IPS-18a (cell line): Measurements from ENCODE around the gene KCNJ9.
"Not testable (repeated sequence)": the region's sequence is repeated elsewhere in the genome, so short reads cannot be mapped to it uniquely, and the experiment has no call there.

Experiments
- H3K27ac ChIP-seq: one replicate; pipeline ENCODE4 v1.5.1; 2013; ENCODE audit warnings: low read length
- H3K27me3 ChIP-seq: one replicate; pipeline ENCODE4 v1.6.1; 2013; ENCODE audit warnings: mild to moderate bottlenecking, low read length; ENCODE audit not compliant: control insufficient read depth, insufficient read depth
- H3K36me3 ChIP-seq: one replicate; pipeline ENCODE4 v1.6.1; 2013; ENCODE audit warnings: low read depth, low read length; ENCODE audit not compliant: control insufficient read depth
- H3K4me1 ChIP-seq: one replicate; pipeline ENCODE4 v1.6.1; 2013; ENCODE audit warnings: low read depth, low read length; ENCODE audit not compliant: control insufficient read depth
- H3K4me3 ChIP-seq: one replicate; pipeline ENCODE4 v1.5.1; 2013; ENCODE audit warnings: low read length
- H3K9ac ChIP-seq: one replicate; pipeline ENCODE4 v1.6.1; 2013; ENCODE audit warnings: mild to moderate bottlenecking, low read length, moderate library complexity
- H3K9me3 ChIP-seq: one replicate; pipeline ENCODE4 v1.6.1; 2013; ENCODE audit warnings: low read depth, low read length; ENCODE audit not compliant: control insufficient read depth

Gene KCNJ9

GRCh38 chr1:160125746-160126145 lies 44.4 kb downstream of the KCNJ9 start:
- no peaks in the 10 kb centered on the region for H3K4me1 ChIP-seq
- H3K9me3 ChIP-seq, result no peaks in the 10 kb centered on the region
- H3K4me3 ChIP-seq, result no peak overlapping the region
- peaks cover 70% of the 10 kb centered on the region for H3K36me3 ChIP-seq
- H3K9ac ChIP-seq, result no peak overlapping the region
- no peaks in the 10 kb centered on the region for H3K27me3 ChIP-seq
- H3K27ac ChIP-seq, result no peak overlapping the region

GRCh38 chr1:160126342-160126741 lies 45.0 kb downstream of the KCNJ9 start:
- H3K4me3 ChIP-seq, H3K27ac ChIP-seq: not testable (repeated sequence)
- peaks cover 76% of the 10 kb centered on the region for H3K36me3 ChIP-seq

DNA sequence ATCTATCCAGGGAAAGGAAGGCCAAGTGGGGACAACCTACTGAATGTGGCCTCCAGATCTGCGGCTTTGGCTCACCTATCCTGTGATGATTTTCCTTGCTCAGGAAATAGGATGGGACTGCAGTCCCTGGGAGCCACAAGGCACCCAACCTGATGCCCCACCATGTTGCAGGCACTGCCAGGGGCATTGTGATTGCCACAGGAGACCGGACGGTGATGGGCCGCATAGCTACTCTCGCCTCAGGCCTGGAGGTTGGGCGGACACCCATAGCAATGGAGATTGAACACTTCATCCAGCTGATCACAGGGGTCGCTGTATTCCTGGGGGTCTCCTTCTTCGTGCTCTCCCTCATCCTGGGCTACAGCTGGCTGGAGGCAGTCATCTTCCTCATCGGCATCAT lies 46.0 kb downstream of the KCNJ9 start:
- Histone ChIP-seq H3K9me3 (no peaks in the 10 kb centered on the region), H3K36me3 (peaks cover 77% of the 10 kb centered on the region), H3K27me3 (no peaks in the 10 kb centered on the region), H3K4me1 (no peaks in the 10 kb centered on the region), H3K27ac (no peak overlapping the region), H3K9ac (no peak overlapping the region), H3K4me3 (no peak overlapping the region)

More at GRCh38 chr1:160126342-160126741, 45.0 kb downstream of the KCNJ9 start:
- H3K4me1 ChIP-seq, H3K9me3 ChIP-seq, H3K9ac ChIP-seq, H3K27me3 ChIP-seq: not testable (repeated sequence)

GRCh38 chr1:160127865-160128523 lies 46.7 kb downstream of the KCNJ9 start:
- peaks cover 79% of the 10 kb centered on the region for H3K36me3 ChIP-seq
- H3K27ac ChIP-seq, result no peak overlapping the region
- H3K9me3 ChIP-seq, result no peaks in the 10 kb centered on the region

DNA sequence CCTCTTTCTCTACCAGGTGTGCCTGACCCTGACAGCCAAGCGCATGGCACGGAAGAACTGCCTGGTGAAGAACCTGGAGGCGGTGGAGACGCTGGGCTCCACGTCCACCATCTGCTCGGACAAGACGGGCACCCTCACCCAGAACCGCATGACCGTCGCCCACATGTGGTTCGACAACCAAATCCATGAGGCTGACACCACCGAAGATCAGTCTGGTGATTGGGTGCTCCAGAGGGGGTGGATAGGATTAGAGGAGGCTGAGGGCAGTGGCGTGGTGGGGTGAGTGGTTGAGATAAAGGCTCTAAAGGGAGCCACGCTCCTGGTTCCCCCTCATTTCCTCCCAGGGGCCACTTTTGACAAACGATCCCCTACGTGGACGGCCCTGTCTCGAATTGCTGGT lies 47.3 kb downstream of the KCNJ9 start:
- Histone ChIP-seq H3K4me1 (no peaks in the 10 kb centered on the region), H3K36me3 (peaks cover 73% of the 10 kb centered on the region), H3K9ac (no peak overlapping the region), H3K27me3 (no peaks in the 10 kb centered on the region), H3K27ac (no peak overlapping the region), H3K4me3 (no peak overlapping the region), H3K9me3 (no peaks in the 10 kb centered on the region)

More at GRCh38 chr1:160127865-160128523, 46.7 kb downstream of the KCNJ9 start:
- no peaks in the 10 kb centered on the region for H3K4me1 ChIP-seq
- H3K27me3 ChIP-seq, result no peaks in the 10 kb centered on the region
- no peak overlapping the region for H3K9ac ChIP-seq
- no peak overlapping the region for H3K4me3 ChIP-seq

GRCh38 chr1:160129046-160129445 lies 47.7 kb downstream of the KCNJ9 start:
- H3K4me1 ChIP-seq, result no peaks in the 10 kb centered on the region
- H3K27me3 ChIP-seq, result no peaks in the 10 kb centered on the region
- H3K4me3 ChIP-seq, result no peak overlapping the region
- no peaks in the 10 kb centered on the region for H3K9me3 ChIP-seq
- H3K27ac ChIP-seq, result no peak overlapping the region
- H3K9ac ChIP-seq, result no peak overlapping the region
- H3K36me3 ChIP-seq, result peaks cover 72% of the 10 kb centered on the region

DNA sequence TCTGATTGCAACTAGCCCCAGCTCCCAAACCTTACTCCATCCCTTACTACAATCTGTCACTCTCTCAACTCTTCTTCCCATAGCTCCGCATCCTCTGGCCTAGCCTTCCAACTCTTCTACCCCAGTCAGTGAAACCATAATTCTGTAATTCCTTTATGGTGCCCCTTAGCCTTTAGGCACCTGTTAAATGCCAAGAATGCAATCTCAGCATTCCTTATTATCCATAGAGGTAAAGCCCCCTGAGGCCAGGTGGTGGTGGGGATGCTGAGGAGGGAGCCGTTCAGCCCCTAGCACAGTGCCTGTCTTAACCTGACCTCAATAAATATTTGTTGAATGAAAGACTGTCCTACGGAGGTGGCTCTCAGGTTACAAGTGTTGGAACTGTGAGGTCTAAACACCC lies 48.2 kb downstream of the KCNJ9 start:
- no peaks in the 10 kb centered on the region for H3K27me3 ChIP-seq
- no peak overlapping the region for H3K27ac ChIP-seq
- H3K9ac ChIP-seq, result no peak overlapping the region
- no peaks in the 10 kb centered on the region for H3K9me3 ChIP-seq
- peaks cover 76% of the 10 kb centered on the region for H3K36me3 ChIP-seq
- H3K4me3 ChIP-seq, result no peak overlapping the region
- H3K4me1 ChIP-seq, result no peaks in the 10 kb centered on the region

DNA sequence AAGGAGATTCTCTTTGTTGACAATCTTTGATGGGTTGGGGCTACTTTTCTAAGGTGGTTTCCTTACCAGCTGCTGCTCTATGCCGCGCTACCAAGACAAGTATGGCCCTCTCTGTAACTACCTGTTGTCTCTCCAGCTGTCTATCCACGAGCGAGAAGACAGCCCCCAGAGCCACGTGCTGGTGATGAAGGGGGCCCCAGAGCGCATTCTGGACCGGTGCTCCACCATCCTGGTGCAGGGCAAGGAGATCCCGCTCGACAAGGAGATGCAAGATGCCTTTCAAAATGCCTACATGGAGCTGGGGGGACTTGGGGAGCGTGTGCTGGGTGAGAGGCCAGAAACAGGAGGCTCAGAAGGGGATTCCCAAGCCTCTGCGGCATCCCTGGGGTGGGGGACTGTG lies 48.6 kb downstream of the KCNJ9 start:
- Histone ChIP-seq H3K4me1 (no peaks in the 10 kb centered on the region), H3K9me3 (no peaks in the 10 kb centered on the region), H3K4me3 (no peak overlapping the region), H3K36me3 (peaks cover 76% of the 10 kb centered on the region), H3K27ac (no peak overlapping the region), H3K27me3 (no peaks in the 10 kb centered on the region), H3K9ac (no peak overlapping the region)

- Histone ChIP-seq H3K4me3 (no peak overlapping the region), H3K36me3 (peaks cover 76% of the 10 kb centered on the region), H3K27ac (no peak overlapping the region), H3K9me3 (no peaks in the 10 kb centered on the region), H3K27me3 (no peaks in the 10 kb centered on the region), H3K9ac (no peak overlapping the region), H3K4me1 (no peaks in the 10 kb centered on the region)
These were observed 49.1 kb downstream of the KCNJ9 start for GRCh38 chr1:160130486-160130885.

GRCh38 chr1:160130939-160131338 lies 49.6 kb downstream of the KCNJ9 start:
- H3K4me1 ChIP-seq, result no peaks in the 10 kb centered on the region
- no peaks in the 10 kb centered on the region for H3K27me3 ChIP-seq
- peaks cover 76% of the 10 kb centered on the region for H3K36me3 ChIP-seq
- H3K27ac ChIP-seq, result no peak overlapping the region
- no peak overlapping the region for H3K4me3 ChIP-seq
- no peaks in the 10 kb centered on the region for H3K9me3 ChIP-seq
- no peak overlapping the region for H3K9ac ChIP-seq

DNA sequence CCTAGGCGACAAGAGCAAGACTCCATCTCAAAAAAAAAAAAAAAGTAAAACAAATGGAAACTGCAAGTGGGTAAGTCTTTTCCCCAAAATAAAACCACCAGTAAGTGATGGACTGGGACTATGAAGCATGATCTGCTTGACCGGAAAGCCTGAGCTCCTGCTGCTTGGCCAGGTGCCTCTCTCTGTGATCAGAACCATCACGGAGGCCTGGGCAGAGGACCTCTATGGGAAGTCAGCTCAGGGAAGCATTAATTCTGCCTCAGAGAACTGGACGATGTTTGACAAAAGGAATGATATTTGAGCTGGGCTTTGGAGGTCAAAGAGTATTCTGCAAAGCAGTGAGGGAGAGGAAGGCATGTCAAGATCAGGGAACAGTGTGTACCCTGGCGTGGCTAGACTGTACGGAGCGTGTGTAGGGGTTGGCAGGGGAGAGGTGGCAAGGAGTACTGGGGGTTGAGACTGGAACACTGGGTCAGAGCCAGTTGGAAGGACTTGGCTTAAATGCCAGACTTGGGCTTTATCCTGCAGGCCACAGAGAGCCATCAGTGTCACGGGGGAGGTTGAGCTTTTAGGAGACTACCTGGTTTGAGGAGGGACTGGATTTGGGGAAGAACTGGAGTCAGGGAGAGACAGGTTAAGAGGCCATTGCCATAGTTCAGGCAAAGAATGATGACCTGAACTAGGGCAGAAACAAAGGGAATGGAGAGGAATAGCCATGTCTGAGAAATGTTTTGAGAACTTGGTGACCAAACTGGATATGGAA lies 50.6 kb downstream of the KCNJ9 start:
- Histone ChIP-seq H3K4me3 (no peak overlapping the region), H3K4me1 (no peaks in the 10 kb centered on the region), H3K9ac (no peak overlapping the region), H3K27me3 (no peaks in the 10 kb centered on the region), H3K9me3 (no peaks in the 10 kb centered on the region), H3K27ac (no peak overlapping the region), H3K36me3 (peaks cover 77% of the 10 kb centered on the region)
